CMK (cell line): ENCODE data around the gene KRTAP5-5.
"Not testable (repeated sequence)": the region's sequence is repeated elsewhere in the genome, so short reads cannot be mapped to it uniquely, and the experiment has no call there.

ENCODE experiments used
- DNase-seq: peaks from one replicate; pipeline ENCODE4 v3.0.0-alpha.2; 2010; ENCODE audit warnings: low read depth

Gene KRTAP5-5

DNA sequence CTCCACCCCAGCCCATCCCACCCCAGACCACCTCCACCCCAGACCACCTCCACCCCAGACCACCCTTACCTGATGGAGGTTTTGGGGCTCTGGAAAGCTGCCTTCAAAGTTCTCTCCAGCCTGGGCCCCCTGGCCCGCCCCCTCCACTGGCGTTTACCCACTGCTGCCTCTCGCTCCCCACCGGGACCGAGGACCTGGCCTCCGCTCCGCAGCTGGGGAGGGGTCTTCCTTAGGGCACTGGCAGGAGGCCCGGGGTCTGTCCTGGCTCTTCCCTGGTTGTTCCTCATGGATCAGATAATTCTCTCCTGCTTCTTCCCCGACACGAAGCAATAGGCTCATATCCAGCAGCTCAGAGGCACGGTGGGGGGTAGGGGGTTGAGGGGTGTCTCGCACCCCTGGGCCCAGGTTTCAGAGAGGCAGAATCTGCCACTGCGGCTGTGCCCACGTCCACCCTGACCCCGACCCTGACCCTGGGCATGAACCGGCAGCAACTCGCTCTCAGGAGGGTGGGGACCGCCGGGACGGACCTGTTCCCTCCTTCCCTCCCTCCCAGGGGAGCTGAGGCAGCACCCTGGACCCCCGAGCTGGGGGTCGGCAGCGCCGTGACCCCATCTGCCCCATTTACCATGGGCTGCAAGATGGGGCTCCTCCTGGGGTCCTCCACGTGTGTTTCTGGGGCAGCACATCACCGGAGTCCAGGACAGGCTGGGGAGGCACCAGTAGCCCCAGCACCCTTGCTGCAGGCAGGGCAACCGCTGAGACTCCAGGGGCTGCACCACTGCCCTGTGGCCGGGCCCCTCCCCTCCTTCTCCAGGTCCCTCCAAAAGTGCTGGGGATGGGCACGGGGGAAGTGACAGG, 12.9 kb downstream of the KRTAP5-5 start:
- no peak for DNase-seq

DNA sequence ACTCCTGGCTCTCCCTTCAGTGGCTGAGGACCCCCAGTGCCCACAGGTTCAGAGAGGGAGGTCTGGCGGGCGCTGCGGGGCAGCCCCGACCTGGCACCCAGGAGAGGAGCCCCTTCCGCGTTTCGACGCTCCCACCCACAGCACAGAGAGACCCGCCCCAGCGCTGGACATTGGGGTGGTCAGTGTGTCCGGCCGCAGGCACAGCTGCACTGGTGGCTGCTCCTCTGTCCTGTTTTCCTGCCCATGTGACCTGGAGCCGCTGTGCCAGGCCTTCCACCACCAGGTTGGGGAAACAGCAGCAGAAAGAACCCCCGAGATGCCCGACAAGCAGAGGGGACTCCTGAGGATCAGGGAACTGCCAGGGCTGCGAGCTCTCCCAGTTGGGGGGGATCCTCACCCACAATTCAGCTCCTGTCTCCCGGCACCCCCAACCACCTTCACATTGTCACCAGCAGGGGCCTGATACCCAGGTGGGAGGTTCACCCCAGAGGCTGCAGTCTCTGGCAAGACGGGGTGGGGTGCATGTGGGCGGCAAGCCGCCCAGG, 13.6 kb downstream of the KRTAP5-5 start:
- DNase-seq, result no peak

DNA sequence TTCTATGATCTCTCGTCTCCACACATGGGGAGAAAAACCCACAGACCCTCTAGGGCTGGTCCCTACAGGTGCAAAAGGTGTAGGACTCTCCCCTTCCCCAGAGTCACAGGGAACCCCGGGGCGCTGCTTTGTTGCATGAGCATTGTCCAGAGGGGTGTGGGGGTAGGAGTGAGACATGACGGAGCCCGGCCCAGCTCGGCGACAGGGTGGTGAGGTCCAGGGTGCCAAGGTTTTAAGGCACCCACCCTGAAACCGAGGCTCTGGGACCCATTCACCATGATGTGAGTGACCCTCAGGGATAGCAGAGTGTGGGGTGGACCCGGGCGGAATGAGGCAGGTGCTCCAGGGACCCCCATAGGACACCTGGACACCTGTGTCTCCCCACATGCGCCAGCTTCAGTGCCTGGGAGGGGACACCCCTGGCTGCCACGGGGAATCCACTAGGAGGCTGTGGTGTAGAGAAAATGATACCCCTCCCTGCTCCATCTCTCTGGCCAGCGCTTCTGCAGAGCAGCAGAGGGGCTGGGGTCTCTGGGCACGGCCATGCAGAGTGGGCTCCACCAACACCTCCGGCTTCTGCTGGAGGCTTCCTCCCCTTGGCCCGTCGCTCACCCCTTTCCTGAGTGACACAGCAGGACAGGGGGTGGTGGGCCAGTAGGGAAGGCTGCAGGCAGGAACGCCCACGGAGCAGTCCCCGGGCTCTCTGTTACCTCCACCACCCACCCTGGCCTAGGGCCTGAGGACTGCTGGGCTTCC, 15.2 kb downstream of the KRTAP5-5 start:
- no peak for DNase-seq

DNA sequence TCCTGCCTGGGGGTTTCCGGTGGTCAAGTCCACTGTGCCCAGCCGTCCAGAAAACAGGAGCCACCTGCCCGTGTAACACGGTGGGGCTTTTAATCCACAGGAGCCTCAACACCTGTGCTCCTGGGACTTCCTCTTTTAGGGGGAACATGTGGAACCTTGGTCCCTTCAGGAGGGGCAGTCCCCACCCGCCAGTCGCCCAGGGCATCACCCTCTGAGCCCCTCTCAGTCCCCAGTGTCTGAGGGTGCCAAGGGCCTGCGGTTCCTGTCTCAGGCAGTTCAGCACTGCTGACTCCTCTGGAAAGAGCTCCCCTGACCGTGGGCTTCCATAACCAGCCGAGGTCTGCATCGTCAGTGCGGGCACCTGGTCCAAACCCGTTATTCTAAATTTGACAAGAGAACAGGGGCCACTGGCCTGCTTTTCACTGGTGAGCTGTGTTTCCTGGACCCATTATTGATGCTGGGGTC, 15.8 kb downstream of the KRTAP5-5 start:
- DNase-seq, result no peak

DNA sequence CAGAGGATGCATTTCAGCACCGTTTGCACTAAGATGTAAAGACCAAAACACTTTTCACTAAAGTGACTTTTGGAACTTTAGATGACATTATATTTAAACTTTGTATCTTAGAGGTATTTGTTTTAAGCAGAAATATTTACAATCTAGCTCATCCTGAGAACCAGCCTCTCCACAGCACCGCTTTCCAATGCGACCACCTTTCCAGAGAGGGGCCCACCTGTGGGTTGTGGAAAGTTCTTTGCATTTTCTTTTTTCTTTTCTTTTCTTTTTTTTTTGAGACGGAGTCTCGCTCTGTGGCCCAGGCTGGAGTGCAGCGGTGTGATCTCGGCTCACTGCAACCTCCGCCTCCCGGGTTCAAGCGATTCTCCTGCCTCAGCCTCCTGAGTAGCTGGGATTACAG, 17.0 kb downstream of the KRTAP5-5 start:
- DNase-seq, result not testable (repeated sequence)

DNA sequence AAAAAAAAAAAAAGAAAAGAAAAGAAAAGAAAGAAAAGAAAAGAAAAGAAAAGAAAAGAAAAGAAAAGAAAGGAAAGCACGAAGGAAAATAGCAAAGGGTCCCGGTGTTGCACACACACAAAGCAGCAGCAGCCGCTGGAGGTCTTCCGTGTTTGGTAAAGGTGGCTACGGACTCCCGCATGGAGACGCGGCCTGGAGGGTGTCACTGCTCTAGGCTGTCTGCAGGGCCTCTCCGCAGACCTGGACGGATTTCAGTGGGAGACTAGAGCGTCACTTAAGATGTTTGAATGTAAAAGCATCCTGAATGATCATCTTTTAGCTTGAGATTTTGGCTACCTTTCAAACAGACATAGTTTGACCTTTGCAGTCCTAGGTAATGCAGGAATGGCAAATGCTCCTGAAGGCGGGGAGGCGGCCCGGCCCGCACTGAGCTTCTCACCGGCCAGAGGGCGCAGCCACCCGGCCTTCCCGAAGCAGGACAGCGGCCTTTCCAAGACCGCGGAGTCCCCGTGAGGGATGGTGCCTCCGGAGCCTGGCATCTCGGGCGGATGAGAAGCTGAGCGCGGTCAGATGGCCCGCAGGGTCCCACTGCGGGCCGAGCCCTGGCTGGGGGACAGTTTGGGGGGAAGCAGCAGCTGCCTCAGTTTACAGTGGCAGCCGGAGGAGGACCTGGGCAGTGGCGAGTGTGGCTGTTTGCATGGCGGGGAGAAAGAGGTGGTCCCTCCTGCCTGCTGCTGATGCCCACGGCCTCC, 18.5 kb downstream of the KRTAP5-5 start:
- no peak for DNase-seq

DNA sequence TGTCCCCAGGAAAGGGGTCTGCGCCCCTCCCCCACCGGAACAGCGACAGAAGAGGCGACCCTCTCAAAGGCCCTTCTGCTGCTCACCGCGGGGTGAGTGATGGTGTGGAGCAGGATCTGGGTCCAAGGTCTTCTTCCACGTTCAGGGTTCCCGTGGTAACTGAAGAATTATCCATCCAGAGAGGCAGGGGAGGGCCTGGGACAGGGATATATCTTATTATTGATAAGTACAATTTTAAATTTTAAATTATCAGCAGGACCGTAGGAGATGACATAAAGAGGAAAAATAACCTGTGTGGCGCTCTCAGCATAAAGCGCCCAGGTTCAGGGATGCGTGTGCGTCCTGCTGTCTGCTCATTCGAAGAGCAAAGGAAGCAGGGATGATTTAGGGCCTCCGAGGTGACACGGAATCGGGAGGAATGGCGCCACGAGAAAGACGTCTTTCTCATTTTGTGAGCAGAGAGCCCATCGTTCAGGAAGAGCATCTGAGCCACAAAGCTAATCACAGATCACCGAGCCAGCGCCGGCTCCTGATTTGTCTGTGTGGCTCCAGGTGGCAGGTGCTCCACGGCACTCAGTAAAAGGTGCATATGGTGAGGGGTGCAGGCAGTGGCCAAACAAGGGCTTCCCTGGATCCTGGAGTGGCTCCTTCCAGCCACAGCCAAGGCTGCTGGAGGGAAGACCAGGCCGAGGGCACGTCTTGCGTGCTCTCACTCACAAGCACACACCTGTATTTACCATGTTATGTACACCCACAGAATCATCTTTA, 19.3 kb downstream of the KRTAP5-5 start:
- no peak for DNase-seq

DNA sequence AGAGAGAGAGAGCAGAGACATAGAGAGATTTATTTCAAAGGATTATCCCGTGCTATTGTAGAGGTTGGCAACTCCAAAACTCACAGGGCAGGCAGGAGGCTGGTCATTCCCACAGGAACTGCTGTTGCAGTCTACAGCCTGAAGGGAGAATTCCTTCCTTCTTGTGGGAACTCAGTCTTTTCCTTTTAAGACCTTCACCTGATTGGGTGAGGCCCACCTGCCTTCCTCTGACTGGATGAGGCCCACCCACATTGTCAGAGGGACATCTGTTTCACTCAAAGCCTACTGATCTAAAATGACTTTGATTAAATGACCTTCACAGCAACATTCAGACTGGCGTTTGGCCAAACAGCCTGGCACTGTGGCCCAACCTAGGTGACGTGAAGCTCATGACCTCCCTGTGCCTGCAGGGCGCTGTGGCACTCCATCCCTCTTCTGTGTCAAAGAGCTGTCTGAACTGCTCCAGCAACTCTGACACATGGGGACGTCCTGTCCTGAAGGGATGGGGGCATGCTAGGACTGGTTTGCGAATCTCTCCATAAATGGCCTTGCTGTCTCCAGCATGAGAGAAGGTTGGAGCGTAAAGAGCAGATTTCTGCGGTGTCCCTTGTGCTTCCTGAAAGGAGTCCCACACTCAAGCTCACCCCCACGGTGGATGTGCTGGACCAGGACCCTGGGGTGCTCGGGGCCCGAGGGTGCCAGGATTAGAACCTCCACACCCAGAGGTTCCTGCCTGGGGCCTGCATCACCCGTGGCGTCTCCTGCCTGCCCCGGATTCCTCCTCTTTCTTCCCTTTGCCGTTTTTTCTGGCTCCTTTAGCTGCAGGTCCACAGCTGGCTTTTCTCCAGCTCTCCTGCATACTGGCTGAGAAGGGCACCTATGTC, 20.7 kb downstream of the KRTAP5-5 start:
- no peak for DNase-seq

DNA sequence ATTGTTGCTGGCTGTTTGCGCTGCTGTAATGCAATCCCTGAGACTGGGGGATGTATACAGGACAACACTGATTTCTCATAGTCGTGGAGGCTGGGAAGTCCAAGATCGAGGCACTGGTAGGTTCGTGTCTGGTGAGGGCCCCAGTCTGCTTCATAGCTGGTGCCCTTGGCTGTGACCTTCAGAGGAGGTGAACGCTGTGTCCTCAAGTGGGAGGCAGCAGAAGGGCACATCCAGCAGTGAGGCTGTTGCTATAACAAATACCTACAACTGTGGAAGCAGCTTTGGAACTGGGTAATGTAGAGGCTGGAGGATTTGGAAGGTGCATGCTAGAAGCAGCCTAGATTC, 21.3 kb downstream of the KRTAP5-5 start:
- no peak for DNase-seq

DNA sequence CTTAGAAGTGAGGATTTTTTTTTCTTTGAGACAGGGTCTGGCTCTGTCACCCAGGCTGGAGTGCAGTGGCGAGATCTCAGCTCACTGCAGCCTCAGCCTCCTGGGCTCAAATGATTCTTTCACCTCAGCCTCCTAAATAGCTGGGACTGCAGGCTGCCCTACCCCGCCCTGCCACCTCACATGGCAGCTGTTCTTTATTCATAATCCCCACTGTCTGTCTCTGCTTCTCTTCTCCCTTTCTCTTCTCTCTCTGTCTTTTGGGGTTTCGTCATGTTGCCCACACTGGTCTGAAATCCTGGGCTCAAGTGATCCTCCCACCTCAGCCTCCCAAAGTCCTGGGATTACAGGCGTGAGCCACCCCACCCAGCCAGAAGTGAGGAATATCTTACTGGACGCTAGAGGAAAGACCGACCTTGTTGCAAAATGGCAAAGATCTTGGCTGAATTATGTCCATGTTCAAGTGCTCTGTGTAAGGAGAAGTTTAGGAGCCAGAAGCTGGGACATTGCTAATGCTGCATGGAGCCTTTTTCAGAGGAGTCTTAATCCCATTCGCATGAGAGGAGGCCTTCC, 21.9 kb downstream of the KRTAP5-5 start:
- DNase-seq, result no peak

DNA sequence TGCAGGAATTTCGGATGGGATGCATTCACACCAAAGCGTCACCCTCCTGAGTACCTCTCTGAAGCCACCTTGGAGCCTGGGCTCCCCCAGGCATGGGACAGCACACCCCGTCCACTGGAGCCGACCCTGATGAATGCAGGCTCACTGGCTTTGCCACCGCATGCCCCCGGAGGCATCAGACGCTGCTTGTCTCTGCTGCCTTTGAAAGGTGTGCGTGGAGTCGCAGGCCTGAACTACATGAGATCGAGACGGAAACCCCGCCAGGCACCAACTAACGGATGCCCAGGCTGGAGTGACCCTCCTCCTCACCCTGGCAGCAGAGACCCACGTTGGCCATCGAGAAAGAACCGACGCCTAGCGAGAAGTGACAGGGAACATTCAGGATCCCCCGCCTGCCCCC, 22.5 kb downstream of the KRTAP5-5 start:
- no peak for DNase-seq

DNA sequence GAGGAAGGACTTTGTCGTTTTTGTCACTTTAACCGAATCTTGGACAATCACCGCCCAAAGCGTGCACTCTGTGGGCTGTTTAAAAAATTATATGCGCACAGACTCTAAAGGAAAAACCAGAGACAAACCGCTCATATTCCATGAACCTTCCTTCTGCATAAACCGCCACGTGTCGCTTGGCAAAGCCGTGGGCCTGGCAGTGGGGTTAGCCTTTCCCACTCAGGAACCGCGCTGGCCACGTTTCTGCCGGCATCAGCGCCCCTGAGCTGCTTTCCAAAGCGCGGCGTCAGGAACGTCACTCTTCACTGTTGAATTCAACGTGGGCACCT, 22.8 kb downstream of the KRTAP5-5 start:
- no peak for DNase-seq

DNA sequence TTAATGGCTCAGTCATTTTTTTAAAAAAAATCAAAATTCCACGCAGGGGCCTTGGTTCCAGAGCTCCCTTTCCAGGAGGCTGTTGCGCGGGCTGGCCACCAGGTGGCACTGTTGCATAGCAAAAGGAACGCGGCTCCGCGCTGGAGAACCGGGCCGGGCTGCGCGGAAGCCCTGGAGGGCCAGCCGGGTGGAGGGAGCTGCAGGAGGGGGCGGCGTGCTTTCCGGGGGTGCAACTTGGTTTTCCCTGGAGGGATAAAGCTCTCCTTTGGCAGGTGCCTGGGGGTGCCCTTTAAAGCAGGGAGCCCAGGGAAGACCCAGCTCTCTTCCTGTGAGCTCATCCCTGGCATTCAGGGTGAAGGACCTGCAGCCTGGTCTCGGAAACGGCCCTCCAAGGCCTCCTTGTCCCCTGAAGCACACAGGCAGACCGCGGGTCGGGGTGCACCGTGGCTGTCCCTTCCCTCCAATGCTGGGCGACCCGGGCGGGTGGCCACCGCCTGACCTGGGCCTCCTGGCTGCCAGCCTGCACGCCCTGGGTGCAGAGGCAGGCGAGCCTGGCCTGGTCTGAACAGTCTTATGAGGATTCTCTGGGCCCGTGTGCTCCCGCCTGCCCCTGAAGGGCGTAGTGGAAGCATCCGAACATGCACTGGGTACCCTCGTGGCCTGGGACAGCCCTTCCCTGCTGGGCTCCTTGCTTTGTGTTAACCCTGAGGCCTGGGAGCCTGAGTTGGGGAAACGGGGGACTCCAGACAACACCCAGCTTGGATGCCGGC, 23.4 kb downstream of the KRTAP5-5 start:
- no peak for DNase-seq

DNA sequence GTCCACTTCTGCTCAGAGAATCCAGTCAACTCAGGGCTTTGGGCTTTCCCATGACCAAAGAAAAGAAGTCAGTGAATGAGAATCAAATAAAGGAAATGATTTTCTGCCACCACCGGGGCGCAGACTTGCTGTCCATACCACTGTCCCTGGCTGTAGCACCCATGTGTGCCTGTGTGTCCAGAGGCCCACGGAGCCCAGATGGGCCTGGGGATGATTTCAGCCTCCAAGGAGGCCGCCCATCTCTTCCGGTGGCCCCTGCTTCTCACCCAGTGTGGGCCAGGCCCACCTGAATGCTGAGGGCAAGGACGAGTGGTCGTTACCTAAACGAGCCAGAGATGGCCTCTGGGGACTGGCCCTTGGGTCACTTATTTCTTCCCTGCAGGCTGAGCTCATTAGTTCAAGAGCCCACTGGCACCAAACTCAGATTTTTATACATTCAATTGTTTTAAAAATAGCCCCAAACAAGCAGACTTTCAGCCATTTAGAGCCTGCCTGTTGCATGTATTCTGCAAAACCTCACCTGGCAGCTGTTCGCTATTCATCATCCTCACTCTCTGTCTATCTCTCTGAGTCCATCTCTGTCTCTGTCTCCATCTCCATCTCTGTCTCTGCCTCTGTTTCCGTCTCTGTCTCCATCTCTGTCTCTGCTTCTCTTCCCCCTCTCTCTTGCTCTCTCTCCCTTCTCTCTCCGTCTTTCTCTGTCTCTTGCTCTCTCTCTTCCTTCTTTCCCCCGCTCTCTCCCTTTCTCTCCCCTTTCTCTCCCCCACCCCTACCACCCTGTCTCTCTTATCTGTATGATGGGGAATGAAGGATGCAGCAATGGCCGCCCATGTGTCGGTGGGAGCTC, 24.2 kb downstream of the KRTAP5-5 start:
- DNase-seq, result no peak

DNA sequence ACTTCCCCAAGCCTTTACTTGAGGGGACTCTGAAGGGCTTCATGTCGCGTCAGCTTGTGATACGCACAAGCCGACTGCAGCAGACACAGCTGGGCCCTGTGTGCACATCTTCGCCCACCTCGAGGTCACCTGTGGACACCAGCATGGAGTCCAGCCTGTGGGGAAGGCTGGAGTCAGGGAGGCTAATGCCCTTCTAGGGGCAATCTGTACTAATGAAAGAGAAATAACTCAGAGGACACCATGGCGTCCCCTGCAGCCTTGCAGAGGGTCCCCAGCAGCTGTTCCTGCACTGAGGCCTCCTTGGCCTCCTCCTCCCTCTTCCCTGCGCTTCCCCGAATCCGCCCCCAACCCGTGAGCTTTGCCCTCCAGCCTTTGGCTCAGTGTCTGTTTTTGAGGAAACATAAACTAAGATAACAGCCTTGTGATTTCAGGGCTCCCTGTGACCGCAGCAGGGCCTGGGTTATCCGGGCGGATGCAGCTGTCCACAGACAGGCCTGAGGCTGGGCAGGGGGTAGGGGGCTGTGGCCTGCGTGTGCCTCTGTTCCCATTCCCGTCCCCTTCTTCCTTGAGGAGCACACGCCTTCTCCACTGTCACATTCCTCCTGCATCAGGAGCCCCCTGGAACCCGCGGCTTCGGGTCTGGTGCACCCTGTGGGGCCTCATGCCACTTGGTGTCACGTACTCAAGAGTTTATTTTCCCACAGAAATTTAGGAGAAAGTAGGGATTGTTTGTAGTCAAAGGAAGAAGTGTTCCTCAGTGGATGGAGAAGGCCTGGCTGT, 25.0 kb downstream of the KRTAP5-5 start:
- DNase-seq, result peak; percentile 62

DNA sequence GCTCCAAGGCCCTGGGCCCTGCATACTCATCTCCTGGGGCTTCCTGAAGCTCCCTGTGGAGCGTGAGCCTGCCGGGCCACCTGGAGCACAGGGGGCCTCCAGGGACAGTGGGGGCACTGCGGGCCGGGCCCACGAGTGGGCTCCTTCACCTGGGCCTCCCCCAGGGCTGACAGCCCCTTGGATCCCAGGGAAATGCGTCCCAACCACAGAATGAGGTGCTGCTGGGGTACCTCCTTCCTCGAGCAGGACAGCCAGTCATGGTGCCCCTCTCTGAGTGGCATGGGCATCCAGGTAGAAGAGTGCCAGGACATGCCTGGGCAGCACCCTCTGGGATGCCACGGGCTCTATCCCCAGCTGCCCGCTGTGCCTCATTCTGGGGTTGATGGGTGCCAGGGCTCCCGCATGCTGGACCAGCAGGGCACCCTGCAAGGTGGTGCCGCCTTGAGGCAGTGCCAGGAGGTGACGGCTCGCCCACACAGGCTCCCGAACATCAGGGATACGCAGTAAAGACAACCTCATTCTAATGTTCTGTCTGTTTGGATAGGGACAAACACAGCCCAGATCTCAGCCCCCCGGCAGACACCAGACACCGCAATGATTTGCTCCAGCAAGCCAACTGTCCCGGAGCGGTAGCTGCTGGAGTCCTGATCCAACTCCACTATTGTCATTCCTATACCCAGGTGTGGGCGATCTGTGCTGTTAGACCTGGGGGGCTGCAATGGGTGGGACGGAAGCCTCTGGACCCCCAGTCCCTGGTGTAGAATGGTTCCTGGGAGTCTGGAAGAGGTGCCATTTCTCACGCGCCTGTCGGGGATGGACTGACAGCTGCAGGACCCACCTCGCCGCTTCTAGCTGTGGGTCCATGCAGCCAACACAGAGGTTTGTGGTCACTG, 25.8 kb downstream of the KRTAP5-5 start:
- no peak for DNase-seq

DNA sequence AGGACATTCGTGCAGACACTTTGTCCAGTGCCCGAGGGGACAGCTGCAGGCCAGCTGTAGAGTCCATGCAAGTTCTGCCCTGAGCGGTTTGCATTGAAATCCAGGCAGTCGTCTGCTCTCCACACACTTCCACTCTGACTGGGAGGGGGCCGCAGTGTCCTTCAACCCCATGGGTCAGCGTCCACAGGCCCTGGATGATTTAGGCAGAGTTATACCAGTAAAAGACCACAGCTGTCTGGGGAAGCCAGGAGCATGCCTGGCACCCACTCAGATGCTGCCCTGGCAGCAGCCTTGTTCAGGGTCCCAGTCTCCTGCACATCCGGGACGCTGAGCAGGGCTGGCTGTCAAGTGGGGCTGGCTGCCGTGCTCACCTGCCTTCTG, 26.5 kb downstream of the KRTAP5-5 start:
- DNase-seq, result no peak
